IPS-18c (cell line): ENCODE measurements around the gene PGLYRP3.

Experiments
- H3K4me3 ChIP-seq: 2 replicates; pipeline ENCODE4 v1.7.0; 2013; ENCODE audit warnings: low read depth, mild to moderate bottlenecking, low read length, moderate library complexity; ENCODE audit not compliant: insufficient read depth
- H3K9me3 ChIP-seq: one replicate; pipeline ENCODE4 v1.6.1; 2013; ENCODE audit warnings: mild to moderate bottlenecking, low read length, moderate library complexity; ENCODE audit not compliant: control insufficient read depth, insufficient read depth

Gene PGLYRP3

DNA sequence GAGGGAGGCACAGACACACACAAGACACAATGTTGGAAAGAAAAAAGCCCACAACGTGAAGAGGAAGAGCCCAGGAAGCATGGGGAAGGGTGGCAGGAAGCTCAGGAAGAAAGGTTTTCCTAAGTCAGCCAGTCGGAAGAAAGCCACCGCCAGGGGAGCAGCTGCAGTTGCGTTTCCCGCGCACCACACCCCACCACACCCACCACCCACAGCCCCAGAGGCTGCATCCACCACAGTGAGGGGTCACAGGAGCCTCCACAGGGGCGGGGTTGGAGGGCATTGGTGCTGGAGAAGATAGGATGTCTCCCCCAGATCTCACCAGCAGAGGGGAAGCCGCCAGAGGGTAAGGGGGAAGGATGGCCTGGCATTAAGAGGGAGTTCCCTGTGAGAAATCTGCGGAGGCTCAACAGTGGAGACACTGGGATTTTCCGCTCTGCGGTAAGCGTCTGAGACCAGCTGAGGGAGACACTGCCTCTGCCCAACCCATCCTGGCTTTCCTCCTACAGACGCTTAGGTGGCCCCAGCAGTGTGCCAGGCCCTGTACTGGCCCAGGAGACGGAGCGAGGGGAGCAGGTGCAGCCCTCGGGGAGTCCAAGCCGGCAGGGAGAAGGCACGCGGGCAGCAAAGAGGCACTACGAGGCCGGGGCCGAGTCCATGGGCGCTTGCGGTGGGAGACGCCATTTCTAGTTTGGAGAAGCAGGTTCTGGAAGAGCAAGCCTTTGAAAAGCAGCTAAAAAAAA is 19.8 kb downstream of the PGLYRP3 start:
- Histone ChIP-seq H3K9me3 (no peaks in the 10 kb centered on the region), H3K4me3 (no peak overlapping the region)

GRCh38 chr1:153292185-153292584 is 20.6 kb downstream of the PGLYRP3 start:
- H3K9me3 ChIP-seq = no peaks in the 10 kb centered on the region
- no peak overlapping the region for H3K4me3 ChIP-seq

DNA sequence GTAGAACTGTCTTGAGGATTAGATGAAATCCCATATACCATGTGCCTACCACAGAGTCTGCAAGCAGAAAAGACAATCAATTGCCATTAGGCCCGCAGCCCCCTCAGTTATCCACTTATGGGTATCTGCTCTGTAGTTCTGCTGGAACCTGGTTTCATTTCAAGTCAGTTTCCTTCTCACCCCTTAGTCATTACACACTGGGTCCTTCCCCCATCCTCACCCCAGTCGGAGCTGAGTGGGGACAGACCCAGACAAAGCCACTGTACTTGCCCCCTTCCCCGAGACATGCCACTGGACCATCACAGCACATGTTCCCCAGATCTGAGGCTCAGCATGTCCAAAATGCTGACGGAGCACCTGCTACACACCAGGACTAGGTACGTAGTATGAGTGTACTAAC is 21.2 kb downstream of the PGLYRP3 start:
- Histone ChIP-seq H3K4me3 (no peak overlapping the region), H3K9me3 (no peaks in the 10 kb centered on the region)

GRCh38 chr1:153288634-153289275 is 24.0 kb downstream of the PGLYRP3 start:
- Histone ChIP-seq H3K9me3 (no peaks in the 10 kb centered on the region), H3K4me3 (no peak overlapping the region)

GRCh38 chr1:153277852-153278251 is 34.9 kb downstream of the PGLYRP3 start:
- Histone ChIP-seq H3K9me3 (no peaks in the 10 kb centered on the region), H3K4me3 (no peak overlapping the region)

DNA sequence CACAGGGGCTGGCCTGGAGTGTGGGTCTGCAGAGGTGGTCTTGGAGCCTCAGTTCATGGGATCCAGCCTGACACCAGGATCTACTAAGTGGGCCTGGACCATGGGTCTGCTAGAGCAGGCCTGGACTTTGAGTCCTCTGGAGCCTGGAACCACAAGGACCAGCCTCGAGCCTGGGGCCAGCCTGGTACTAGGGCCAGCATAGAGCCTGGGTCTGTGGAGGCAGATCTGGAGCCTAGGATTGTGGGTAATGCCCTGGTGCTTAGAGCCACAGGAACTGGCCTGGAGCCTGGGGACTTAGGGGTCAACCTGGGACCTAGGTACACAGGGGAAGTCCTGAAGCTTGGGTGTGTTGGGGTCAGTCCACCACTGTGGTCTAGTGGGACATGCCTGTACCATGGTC is 40.6 kb downstream of the PGLYRP3 start:
- no peaks in the 10 kb centered on the region for H3K9me3 ChIP-seq
- no peak overlapping the region for H3K4me3 ChIP-seq

DNA sequence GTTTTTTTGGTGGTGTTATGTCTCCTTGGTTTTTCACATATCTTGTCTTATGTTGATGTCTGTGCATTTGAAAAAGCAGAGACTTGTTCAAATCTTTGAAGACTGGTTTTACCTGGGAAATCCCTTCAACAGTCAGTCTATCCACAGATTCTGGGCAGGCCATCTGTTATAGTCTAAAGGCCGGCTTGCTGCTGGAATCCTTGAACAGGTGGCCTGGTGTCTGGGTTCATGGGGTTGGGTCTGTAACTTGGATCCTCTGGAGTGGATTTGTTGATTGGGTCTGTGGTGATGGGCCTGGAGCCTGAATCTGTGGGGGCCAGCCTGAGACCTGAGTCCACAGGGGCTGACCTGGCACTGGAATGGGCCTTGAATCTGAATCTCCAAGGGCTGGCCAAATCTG is 41.0 kb downstream of the PGLYRP3 start:
- Histone ChIP-seq H3K9me3 (no peaks in the 10 kb centered on the region), H3K4me3 (no peak overlapping the region)

GRCh38 chr1:153265457-153265856 is 47.3 kb downstream of the PGLYRP3 start:
- Histone ChIP-seq H3K9me3 (no peaks in the 10 kb centered on the region), H3K4me3 (no peak overlapping the region)

- H3K4me3 ChIP-seq = no peak overlapping the region
Measured at GRCh38 chr1:153262462-153263157, 50.1 kb downstream of the PGLYRP3 start.

GRCh38 chr1:153262070-153262366 is 50.7 kb downstream of the PGLYRP3 start:
- H3K9me3 ChIP-seq = no peaks in the 10 kb centered on the region
- H3K4me3 ChIP-seq = peak overlapping the region; percentile 45

More at GRCh38 chr1:153262462-153263157, 50.1 kb downstream of the PGLYRP3 start:
- H3K9me3 ChIP-seq = no peaks in the 10 kb centered on the region

DNA sequence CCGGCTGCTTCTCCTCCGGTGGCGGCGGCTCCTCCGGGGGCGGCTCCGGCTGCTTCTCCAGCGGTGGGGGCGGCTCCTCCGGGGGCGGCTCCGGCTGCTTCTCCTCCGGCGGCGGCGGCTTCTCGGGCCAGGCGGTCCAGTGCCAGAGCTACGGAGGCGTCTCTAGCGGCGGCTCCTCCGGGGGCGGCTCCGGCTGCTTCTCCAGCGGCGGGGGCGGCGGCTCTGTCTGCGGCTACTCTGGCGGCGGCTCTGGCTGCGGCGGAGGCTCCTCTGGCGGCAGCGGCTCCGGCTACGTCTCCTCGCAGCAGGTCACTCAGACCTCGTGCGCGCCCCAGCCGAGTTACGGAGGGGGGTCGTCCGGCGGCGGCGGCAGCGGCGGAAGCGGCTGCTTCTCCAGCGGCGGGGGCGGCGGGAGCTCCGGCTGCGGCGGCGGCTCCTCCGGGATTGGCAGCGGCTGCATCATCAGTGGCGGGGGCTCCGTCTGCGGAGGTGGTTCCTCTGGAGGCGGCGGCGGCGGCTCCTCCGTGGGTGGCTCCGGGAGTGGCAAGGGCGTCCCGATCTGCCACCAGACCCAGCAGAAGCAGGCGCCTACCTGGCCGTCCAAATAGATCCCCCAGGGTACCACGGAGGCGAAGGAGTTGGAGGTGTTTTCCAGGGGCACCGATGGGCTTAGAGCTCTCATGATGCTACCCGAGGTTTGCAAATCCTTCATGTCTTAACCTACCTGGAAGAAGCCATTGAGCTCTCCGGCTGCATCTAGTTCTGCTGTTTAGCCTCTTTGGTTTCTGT is 51.3 kb downstream of the PGLYRP3 start:
- H3K4me3 ChIP-seq = peak overlapping the region; percentile 45
- no peaks in the 10 kb centered on the region for H3K9me3 ChIP-seq

- H3K4me3 ChIP-seq = peak overlapping the region; percentile 45; the same call in 1 of the 2 replicates
- H3K9me3 ChIP-seq = no peaks in the 10 kb centered on the region
Measured at GRCh38 chr1:153260585-153261280, 52.0 kb downstream of the PGLYRP3 start.

GRCh38 chr1:153259387-153259786 is 53.4 kb downstream of the PGLYRP3 start, which contains the start of gene LORICRIN:
LORICRIN (plus strand) TSS chr1:153259687; CDS start chr1:153260950, 1,263 bp downstream.
- H3K9me3 ChIP-seq = no peaks in the 10 kb centered on the region
- H3K4me3 ChIP-seq = no peak within 1 kb of the TSS

- H3K9me3 ChIP-seq = no peaks in the 10 kb centered on the region
- no peak overlapping the region for H3K4me3 ChIP-seq
Measured at GRCh38 chr1:153253693-153254092, 59.1 kb downstream of the PGLYRP3 start.

DNA sequence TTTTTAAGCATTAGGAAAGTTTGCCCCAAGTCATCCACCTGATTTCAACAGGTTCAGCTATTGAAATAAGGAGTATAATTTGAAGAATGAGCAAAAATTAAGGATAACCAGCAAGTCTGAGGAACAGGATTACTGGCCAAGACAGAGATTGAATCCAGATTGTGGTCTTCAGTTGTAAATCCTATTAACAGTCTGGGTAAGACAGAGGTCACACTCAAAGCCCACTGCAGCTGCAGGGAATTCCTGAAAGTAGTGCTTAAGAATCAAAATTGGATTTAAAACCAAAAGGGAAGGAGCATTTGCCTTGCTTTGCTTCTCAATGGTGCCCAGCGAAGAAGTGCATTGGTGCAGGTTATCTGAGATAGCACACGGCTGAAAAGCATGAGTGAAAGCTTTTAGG is 59.7 kb downstream of the PGLYRP3 start:
- Histone ChIP-seq H3K4me3 (no peak overlapping the region), H3K9me3 (no peaks in the 10 kb centered on the region)

GRCh38 chr1:153251988-153252387 is 60.8 kb downstream of the PGLYRP3 start:
- Histone ChIP-seq H3K4me3 (no peak overlapping the region), H3K9me3 (no peaks in the 10 kb centered on the region)

- H3K4me3 ChIP-seq = no peak overlapping the region
- H3K9me3 ChIP-seq = no peaks in the 10 kb centered on the region
Measured at GRCh38 chr1:153251562-153251961, 61.2 kb downstream of the PGLYRP3 start.
